Caki2 (cell line): ENCODE measurements around the gene ACHE. TPM values are rescaled to one million over a fixed set of nuclear protein-coding genes. Genes with fewer than 3 reads are reported as not detected.
"Not testable (repeated sequence)": the region's sequence is repeated elsewhere in the genome, so short reads cannot be mapped to it uniquely, and the experiment has no call there.

Source experiments
- DNase-seq: peaks from one replicate; pipeline ENCODE4 v3.0.0-alpha.2; 2015; ENCODE audit warnings: low read depth
- in situ Hi-C: cut with HindIII; loops from 2 replicates; pipeline ENCODE4 v1.10.0; 2016; ENCODE audit warnings: low sequenced_read_pairs, low pct_unique_long_range_greater_than_20kb, mixed read lengths
- total RNA-seq: library from RNA; depleted of rRNA; stranded (reverse); fragments of >200 nt; shearing (Covaris generic); gene quantifications from 2 replicates; pipeline ENCODE4 v1.2.3, GENCODE V29; 2014; ENCODE audit warnings: low replicate concordance

The ACHE gene
- total RNA-seq, 1 experiment from 2014 or later = not detected

DNA sequence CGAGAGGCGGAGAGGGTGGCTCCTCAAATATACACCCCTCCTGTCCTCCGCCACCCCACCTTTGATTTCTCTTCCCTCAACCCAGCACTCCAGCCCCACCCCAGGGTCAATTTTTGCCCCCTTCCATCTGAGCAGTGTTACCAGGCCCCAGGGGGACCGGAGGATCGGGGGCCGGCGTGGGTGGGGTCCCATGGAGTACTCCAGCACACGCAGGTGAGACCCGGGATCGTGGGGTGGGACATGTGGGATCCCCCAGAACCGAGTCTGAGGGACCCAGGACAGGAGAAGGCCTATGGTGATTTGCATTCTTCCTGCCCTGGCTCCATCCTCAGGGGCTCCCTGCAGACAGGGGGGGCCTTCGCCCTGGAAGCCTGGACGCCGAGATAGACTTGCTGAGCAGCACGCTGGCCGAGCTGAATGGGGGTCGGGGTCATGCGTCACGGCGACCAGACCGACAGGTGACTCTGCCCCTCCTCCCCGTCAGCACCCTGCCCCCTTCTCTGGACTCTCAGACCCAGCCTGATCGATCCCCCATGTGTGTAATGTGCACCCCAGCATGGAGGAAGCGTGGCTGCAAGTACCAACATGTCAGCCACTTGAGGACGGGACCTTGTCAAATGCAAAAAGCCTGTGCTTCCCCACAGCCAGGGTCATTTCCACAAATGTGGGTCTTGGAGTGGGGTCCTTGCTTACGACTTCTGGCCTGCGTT lies 27.8 kb downstream of the ACHE start:
- in situ Hi-C loops = no loop called here
- no peak for DNase-seq

DNA sequence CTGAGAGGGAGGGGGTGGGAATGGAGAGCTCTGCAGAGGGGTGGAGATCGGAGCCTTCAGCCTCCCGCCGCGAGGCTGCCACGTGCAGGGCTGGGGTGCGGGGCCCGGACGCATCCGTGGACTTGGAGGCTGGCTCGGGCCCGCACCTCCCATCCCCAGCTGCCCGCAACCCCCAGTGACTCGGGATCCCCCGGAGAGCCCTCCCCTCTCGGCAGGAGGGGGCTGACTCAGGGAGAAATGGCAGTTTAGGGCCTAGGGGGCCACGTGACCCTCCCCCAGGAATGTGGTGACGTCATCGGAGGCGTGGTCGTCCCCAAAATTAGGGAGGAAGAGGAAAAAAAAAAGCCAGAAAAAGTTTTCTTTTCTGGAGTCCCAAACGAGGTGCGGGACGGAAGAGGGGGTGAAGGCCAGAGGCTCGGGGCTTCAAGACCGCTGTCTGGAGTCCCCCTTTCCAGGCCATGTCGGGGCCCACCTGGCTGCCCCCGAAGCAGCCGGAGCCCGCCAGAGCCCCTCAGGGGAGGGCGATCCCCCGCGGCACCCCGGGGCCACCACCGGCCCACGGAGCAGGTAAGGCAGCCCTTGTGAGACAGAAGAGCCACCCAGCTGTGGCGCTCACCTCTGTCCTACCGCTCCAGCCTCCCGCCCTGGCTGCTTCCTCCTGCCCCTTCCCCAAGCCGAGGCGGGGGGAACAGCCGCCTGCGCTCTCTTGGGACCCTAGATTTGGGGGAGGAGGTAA lies 28.5 kb downstream of the ACHE start, which contains the start of gene TRIP6:
Gene TRIP6 (plus strand): TSS at position 348 of the 736 bp plus-strand sequence. CDS start 111 bp downstream, at position 459.
- peak; percentile 88 for DNase-seq
- in situ Hi-C loops = no loop called here

DNA sequence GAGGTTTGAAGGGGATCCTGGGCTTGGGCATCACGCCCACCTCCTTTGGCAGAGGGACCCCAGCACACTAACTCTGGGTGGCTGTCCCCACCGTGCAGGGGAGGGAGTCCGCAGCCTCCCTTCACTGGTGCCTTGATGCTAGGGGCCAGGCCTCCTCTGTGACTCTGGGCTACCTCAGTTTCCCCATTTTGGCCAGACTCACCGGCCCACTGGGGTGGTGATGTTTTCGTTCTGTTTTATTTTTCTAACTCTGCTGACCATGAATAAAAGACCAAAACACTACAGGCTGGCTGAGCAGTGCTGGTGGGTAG lies 29.0 kb downstream of the ACHE start:
- in situ Hi-C loops = no loop called here
- no peak for DNase-seq

GRCh38 chr7:100865938-100866728 lies 29.6 kb downstream of the ACHE start:
- peak; percentile 26 for DNase-seq
- in situ Hi-C loops = no loop called here

- DNase-seq = no peak
- in situ Hi-C loops = no loop called here
Observed at GRCh38 chr7:100865372-100865911, 30.2 kb downstream of the ACHE start.

DNA sequence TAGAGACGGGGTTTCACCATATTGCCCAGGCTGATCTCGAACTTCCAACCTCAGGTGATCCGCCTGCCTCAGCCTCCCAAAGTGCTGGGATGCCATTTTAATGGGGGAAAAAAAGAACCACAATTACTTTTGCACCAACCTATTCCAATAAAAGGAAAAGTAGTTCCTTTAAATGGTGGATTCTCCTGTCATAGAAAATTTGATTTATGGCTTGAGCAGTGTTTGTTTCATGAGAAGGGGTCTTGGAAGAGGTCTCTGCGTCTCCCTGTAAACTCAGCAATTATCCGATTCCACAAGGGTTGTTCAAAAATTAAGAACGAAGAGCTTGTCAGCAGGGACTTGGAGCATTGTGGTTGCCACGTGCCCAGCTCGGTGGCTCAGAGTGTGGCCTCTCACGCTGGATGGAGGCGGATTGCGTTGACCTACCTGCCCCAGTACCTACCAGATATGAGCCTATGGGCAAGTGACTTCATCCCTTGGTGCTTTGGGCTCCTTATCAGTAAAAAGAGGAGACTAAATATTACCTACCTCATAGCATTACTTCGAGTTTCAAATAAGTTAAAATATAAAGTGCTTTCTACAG lies 31.3 kb downstream of the ACHE start:
- no peak for DNase-seq
- in situ Hi-C loops = no loop called here

DNA sequence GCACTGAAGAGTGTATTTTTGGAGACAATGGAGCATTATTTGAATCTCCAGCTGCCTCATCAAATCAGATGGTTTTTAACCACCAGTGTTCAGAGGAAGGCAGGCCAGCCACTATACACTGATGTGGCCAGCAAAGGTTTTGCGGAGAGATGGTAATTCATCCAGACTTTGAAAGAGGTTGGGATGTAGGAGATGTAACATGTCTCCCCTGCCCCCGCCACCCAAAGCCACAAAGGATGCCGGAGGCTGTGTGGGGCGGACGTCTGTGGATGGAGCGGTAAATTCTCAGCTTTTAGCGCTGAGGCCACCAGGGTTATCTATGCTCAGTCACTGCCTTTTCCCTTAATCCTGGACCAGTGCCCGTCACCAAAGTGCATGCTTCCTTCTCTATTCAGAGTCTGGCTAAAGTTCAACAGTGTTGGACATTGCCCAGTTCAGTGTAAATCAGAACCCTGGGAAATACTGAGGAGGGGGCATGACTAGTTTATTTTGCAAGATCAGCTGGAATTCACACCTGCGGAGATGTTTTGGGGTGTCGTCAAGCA lies 32.2 kb downstream of the ACHE start:
- in situ Hi-C loops = no loop called here
- DNase-seq = no peak

GRCh38 chr7:100861616-100861985 lies 34.1 kb downstream of the ACHE start:
- in situ Hi-C loops = no loop called here
- no peak for DNase-seq

GRCh38 chr7:100860702-100861615 lies 34.7 kb downstream of the ACHE start:
- in situ Hi-C loops = no loop called here

GRCh38 chr7:100859856-100860255 lies 35.8 kb downstream of the ACHE start:
- in situ Hi-C loops = no loop called here
- no peak for DNase-seq

More at GRCh38 chr7:100860702-100861615, 34.7 kb downstream of the ACHE start:
- DNase-seq = no peak

- no peak for DNase-seq
- in situ Hi-C loops = no loop called here
Observed at GRCh38 chr7:100856871-100857282, 38.8 kb downstream of the ACHE start.

- DNase-seq = no peak
- in situ Hi-C loops = no loop called here
Observed at GRCh38 chr7:100855515-100855914, 40.2 kb downstream of the ACHE start.

DNA sequence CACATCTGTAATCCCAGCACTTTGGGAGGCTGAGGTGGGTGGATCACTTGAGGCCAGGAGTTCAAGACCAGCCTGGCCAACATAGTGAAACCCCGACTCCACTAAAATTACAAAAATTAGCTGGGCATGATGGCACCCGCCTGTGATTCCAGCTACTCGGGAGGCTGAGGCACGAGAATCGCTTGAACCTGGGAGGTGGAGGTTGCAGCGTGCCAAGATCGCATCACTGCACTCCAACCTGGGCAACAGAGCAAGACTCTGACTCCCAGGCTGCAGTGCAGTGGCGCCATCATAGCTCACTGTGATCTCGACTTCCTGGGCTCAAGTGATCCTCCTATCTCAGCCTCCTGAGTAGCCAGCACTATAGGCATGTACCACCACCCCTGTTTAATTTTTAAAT lies 40.8 kb downstream of the ACHE start:
- in situ Hi-C loops, DNase-seq: not testable (repeated sequence)

GRCh38 chr7:100854146-100854895 lies 41.4 kb downstream of the ACHE start:
- in situ Hi-C loops = no loop called here
- no peak for DNase-seq

- peak; percentile 81 for DNase-seq
- in situ Hi-C loops = no loop called here
Observed at GRCh38 chr7:100852048-100852872, 43.4 kb downstream of the ACHE start, which contains the start of gene SLC12A9. Gene SLC12A9 (plus strand): TSS chr7:100852713. CDS start chr7:100854198, 1,485 bp downstream.

DNA sequence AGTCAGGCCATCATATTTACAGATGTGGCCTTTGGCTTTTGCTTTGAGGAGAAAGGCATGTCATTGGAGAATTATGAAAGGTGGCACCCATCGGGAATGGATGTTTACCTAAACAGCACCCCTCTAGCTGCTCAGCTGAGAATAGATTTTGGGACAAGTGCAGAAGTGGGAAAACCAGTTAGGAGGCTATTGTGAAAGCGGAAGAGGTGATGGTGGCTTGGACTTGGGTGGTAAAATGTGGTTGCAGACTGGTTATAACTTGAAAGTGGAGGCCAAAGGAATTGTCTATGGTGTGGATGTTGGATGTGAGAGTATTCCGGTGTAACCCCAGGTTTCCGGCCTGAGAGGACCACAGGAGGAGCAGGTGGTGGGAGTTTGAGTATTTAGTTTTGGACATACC lies 48.3 kb downstream of the ACHE start:
- in situ Hi-C loops = no loop called here
- DNase-seq = no peak
